ENCODE measurements around the gene CAMP. TPM values are rescaled to one million over a fixed set of nuclear protein-coding genes. Genes with fewer than 3 reads are reported as not detected.
"Not testable (repeated sequence)": the region's sequence is repeated elsewhere in the genome, so short reads cannot be mapped to it uniquely, and the experiment has no call there.

CAMP gene
- polyA plus RNA-seq, 3 donors = 0.51 to 1.7 (median 1.1) TPM

DNA sequence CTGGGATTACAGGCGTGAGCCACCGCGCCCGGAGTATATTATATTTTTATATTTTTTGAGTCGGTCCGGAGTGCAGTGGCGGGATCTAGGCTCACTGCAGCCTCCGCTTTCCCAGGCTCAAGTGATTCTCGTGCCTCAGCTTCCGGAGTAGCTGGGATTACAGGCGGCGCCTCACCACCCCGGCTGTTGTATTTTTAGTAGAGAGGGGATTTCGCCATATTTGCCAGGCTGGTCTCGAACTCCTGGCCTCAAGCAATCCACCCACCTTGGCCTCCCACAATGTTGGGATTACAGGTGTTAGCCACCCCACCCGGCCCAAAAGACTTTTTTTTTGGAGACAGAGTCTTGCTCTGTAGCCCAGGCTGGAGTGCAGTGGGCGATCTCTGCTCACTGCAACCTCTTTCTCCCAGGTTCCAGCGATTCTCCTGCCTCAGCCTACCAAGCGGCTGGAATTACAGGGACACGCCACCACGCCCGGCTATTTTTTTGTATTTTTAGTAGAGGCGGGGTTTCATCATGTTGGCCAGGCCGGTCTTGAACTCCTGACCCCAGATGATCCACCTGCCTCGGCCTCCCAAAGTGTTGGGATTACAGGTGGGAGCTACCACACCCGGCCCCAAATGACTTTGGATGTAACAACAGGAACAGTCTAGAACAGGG is 18.6 kb downstream of the CAMP start:
- DNase-seq (ENCODE audit: extremely low read depth in 1 of 11, low read depth in 9 of 11, low spot score in 4 of 11) = no peak

DNA sequence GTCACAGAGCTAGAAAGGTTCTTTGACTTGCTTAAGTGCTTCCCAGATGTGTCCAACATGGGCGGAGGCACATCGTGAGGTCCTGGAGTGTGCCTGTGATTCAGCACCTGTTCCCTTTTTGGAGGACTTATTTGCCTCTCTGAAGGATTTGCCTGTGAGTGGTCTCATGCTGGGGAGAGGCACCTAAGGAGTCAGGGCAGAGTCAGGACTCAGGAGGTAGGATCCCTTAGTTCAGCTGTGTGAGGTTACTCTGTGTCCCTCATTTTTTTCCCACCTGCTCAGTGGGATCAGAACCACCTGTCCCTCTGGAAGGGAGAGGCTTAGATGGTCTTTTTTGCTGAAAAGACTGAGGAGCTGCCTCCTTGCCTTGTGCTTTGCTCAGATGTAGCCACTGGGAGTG is 20.6 kb downstream of the CAMP start:
- DNase-seq (ENCODE audit: extremely low read depth in 1 of 11, low read depth in 9 of 11, low spot score in 4 of 11) = no peak

DNA sequence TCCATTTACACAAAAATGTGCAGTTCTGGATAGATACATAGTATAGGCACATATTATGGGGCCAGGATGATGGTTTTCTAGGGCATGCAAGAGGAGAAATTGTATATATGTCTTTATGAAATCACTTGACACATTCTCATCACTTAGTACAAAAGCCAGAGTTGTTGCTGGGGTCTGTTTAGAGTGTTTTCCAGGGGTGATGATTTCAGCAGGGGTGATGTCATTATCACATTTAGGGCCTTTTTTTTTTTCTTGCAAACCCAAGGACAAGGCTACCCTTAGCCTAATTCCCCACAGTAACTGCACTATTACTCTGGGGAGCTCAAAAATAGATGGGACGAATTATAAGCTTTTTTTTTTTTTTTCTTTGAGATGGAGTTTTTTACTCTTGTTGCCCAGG is 21.2 kb downstream of the CAMP start:
- no peak for DNase-seq (ENCODE audit: extremely low read depth in 1 of 11, low read depth in 9 of 11, low spot score in 4 of 11)

DNA sequence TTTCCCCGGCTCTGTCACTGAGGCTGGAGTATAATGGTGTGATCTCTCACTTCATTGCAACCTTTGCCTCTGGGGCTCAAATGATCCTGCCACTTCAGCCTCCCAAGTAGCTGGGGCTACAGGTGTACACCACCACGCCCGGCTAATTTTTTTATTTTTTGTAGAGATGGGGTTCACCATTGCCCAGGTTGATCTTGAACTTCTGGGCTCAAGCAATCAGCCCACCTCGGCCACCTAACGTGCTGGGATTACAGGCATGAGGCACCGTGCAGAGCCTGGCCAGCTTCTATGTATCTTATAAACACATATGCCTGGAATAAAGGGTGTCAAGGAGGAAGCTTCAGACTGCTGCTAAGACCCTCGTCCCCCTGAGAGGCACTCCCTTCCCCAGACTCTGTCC is 21.8 kb downstream of the CAMP start:
- DNase-seq (ENCODE audit: extremely low read depth in 1 of 11, low read depth in 9 of 11, low spot score in 4 of 11) = no peak

DNA sequence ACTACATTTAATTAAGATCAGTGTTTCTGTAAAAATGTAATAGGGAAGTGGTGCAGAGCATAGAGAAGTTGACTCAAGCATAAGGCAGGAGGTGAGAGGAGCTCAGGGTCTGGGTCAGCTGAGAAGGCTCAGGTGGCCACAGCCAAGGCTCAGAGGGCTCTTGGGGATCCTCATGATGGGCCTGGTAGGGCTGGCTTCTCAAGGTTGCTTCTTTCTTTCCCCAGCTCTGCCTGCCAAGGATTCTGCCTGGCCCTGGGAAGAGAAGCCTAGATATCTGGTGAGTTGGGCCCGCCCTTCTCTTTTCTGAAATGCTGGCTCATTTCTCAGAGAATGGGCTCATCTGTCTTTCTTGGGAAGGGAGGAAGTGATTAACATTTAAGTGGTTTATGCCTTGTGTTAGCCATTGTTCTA is 24.1 kb downstream of the CAMP start:
- DNase-seq (ENCODE audit: extremely low read depth in 1 of 11, low read depth in 9 of 11, low spot score in 4 of 11) = no peak

DNA sequence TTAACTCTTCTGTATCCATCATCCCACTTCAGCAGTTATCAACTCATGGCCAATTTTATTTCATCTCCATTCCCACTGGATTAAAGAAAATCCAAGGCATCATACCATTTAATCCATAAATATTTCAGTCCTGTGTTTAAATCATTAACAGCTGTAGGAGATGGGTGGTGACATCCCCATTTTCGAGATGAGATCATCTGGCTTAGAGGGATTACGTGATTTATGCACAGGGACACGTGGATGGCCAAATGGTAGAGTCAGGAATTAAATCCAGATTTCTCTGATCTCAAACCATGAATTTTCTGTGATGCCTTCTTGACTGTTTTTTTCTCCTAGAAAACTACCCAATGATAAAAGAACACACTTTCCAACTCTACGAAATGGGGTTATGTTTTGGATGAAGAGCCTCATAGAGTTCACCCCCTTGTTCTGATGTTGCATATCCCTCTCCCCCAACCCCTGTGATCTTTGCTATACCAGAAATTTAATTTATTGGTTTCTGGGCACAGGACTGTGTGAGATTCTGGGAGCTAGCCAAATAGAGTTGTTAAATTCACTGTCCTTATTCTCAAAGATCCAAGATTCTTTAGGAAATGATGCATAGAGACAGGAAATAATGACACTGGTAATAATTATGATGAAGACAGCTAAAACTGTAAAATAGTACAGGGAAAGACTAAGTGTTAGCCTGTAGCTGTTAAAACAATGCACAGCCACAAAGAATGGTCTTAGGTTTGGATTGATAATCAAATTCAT is 25.0 kb downstream of the CAMP start:
- no peak for DNase-seq (ENCODE audit: extremely low read depth in 1 of 11, low read depth in 9 of 11, low spot score in 4 of 11)

DNA sequence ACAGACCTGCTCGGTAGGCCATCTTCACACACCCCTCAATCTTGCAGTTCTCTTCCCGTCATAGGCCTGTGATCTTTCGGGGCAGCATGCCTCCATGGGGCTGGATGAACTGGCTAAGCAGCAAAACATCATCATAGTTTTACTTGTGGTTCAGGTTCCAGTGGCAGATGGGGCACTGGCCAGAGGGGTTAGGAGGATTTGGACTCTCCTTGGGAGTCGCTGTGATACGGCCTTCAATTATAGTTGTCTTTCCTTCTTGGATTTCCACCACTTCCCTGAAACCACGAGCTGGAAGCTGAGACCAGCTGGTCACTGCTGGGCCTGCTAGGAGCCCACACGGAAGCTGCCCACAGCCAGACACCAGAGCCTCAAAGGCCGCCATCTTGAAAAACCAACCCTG is 33.3 kb downstream of the CAMP start:
- no peak for DNase-seq (ENCODE audit: extremely low read depth in 1 of 11, low read depth in 9 of 11, low spot score in 4 of 11)

DNA sequence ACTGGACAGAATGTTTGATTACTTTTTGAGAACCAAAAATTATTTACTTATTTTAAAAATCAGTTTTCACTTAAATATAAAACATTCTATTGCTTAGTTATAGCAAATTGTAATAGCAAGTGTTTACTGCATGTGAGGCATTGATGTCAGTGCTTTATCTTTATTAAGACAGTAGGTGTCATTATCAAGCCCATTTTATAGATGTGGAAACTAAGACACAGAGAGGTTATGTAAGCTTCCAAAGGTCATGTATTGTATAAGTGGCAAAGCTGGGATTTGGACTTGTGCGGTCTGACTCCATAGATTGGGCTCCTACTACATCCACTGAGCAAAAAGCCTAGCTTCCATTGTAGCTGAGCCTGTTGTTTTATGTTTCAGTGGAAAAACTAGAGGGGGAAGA is 35.2 kb downstream of the CAMP start:
- DNase-seq (ENCODE audit: extremely low read depth in 1 of 11, low read depth in 9 of 11, low spot score in 4 of 11) = no peak

DNA sequence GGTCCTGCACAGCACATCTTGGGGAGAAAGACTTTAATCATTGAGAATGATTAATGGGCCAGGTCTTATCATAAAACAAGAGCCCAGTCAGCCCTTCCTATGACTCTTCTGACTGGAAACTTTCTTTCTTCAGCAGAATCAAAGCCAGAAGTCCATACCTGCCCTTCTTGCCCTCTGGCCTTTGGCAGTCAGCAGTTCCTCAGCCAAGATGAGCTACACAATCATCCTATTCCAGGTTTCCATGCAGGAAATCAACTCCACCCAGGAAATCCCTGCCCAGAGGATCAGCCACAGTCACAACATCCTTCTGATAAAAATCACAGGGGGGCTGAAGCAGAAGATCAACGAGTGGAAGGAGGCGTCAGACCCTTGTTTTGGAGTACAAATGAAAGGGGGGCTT is 44.5 kb downstream of the CAMP start:
- no peak for DNase-seq (ENCODE audit: extremely low read depth in 1 of 11, low read depth in 9 of 11, low spot score in 4 of 11)

DNA sequence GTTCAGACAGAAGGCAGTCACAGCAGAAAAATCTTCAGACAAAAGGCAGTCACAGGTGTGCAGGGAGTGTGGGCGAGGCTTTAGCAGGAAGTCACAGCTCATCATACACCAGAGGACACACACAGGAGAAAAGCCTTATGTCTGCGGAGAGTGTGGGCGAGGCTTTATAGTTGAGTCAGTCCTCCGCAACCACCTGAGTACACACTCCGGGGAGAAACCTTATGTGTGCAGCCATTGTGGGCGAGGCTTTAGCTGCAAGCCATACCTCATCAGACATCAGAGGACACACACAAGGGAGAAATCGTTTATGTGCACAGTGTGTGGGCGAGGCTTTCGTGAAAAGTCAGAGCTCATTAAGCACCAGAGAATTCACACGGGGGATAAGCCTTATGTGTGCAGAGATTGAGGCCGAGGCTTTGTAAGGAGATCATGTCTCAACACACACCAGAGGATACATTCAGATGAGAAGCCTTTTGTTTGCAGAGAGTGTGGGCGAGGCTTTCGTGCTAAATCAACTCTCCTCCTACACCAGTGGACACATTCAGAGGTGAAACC is 45.2 kb downstream of the CAMP start:
- peak in 2 of 11 donors; percentile 28 to 36 for DNase-seq (ENCODE audit: extremely low read depth in 1 of 11, low read depth in 9 of 11, low spot score in 4 of 11)

DNA sequence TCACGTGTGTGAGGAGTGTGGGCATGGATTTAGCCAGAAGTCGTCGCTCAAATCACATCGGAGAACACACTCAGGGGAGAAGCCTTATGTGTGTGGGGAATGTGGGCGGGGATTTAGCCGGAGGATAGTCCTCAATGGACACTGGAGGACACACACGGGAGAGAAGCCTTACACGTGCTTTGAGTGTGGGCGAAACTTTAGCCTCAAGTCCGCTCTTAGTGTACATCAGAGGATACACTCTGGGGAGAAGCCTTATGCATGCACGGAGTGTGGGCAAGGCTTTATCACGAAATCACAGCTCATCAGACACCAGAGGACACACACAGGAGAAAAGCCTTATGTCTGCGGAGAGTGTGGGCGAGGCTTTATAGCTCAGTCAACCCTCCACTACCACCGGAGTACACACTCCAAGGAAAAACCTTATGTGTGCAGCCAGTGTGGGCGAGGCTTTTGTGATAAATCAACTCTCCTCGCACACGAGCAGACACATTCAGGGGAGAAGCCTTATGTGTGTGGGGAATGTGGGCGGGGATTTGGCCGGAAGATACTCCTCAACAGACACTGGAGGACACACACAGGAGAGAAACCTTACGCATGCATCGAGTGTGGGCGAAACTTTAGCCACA is 45.8 kb downstream of the CAMP start:
- peak in 1 of 11 donors; percentile 25 for DNase-seq (ENCODE audit: extremely low read depth in 1 of 11, low read depth in 9 of 11, low spot score in 4 of 11)

DNA sequence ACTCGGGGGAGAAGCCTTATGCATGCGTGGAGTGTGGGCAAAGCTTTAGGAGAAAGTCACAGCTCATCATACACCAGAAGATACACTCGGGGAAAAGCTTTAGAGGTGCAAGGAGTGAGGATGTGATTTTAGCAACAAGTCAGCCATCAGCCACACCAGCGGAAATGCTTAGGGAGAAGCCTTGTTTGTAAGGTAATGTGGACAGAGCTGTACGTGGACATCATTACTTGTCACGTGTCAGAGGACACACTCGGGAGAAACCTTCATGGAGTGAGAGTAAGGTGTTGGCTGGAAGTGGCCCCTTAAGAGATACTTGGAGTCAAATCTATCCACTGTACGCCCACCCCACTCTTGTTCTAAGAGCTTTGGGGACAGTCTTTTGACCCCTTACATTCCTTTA is 46.3 kb downstream of the CAMP start:
- no peak for DNase-seq (ENCODE audit: extremely low read depth in 1 of 11, low read depth in 9 of 11, low spot score in 4 of 11)

DNA sequence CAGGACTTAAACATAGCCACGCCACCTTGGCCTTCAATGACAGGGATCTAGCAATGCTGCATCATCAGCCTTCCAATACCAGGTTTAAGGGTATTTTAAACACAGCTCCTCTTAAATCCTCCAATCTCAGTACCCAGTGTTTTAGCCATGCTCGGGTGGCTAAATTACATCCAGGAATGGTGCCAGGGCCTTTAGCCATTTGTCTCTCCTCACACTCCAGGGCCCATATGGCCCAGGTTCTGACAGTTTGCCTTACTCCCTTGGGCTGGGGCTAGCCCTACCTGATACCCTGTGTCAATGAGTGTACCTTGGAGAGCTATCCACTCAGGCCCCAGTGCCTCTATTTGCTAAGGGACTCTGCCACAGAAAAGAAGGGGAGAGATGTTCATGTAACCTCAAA is 47.0 kb downstream of the CAMP start:
- DNase-seq (ENCODE audit: extremely low read depth in 1 of 11, low read depth in 9 of 11, low spot score in 4 of 11) = no peak

DNA sequence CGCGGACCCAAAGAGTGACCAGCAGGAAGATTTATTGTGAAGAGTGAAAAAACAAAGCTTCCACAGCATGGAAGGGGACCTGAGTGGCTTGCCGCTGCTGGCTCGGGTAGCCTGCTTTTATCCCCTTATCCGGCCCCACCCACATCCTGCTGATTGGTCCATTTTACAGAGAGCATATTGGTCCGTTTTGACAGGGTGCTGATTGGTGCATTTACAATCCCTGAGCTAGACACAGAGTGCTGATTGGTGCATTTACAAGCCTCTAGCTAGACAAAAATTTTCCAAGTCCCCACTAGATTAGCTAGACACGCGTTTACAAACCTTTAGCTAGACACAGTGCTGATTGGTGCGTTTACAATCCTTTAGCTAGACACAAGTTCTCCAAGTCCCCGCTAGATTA is 47.9 kb downstream of the CAMP start:
- not testable (repeated sequence) for DNase-seq (ENCODE audit: extremely low read depth in 1 of 11, low read depth in 9 of 11, low spot score in 4 of 11)

DNA sequence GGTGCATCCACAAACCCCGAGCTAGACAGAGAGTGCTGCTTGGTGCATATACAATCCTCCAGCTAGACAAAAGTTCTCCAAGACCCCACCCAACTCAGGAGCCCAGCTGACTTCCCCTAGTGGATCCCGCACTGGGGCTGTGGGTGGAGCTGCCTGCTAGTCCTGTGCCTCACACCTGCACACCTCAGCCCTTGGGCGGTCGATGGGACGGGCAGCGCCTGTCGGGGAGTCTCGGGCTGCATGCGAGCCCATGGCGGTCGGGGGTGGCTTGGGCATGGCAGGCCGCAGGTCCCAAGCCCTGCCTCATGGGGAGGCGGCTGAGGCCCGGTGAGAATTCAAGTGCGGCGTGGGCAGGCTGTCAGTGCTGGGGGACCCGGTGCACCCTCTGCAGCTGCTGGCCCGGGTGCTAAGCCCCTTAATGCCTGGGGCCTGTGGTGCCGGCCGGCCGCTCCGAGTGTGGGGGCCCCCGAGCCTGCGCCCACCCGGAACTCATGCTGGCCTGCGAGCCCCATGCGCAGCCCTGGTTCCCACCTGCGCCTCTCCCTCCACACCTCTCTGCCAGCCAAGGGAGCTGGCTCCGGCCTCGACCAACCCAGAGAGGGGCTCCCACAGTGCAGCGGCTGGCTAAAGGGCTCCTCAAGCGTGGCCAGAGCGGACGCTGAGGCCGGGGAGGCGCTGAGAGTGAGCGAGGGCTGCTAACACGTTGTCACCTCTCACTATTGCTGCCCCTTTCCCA is 48.6 kb downstream of the CAMP start:
- DNase-seq (ENCODE audit: extremely low read depth in 1 of 11, low read depth in 9 of 11, low spot score in 4 of 11) = no peak

DNA sequence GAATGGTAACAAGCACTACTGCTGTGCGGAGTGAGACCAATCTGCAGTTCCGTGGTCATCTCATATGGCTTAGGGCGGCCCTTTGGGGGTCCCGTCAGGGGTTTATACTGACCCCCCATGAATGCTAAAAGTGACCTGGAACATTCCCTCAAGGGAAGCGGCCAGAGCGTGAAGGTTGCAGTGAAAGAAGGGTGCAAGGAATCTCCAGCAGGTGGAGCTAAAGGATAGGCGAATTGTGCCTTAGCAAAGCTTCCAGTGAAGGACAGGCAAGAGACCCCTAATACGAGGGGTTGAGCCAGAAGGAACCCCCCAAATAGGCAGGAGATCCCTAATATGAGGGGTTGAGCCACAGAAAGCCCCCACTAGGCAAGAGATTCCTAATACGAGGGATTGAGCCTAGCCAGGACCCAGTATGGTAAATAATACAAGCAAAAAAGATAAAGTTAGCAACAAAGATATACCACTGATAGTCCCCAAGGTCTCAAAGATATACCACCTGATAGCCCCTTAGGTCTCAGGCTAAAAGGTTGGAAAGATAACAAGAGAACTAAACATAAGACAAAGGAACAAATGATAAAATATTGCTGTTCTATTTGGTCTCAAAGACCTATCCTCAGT is 50.4 kb downstream of the CAMP start:
- DNase-seq (ENCODE audit: extremely low read depth in 1 of 11, low read depth in 9 of 11, low spot score in 4 of 11) = peak in 8 of 11 donors; percentile 52 to 67 (median 56)

DNA sequence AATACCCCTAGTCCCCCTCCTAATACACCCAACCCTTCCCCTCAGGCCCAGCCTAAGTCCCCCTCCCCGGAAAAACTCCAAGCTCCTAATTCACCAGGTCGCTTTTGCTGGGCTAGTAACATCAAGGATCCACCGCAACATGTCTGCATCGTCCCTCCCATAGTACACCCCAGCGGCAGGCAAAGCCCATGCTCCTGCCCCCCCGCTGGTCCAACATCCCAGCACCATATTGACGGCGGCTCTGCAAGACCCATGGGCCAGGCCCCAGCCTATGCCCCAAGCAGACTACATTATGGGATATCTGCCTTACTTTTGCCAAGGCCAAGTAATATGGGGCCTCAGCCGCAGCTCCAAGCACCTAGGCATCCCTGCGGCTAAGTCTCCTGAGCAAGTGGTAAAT is 51.2 kb downstream of the CAMP start:
- DNase-seq (ENCODE audit: extremely low read depth in 1 of 11, low read depth in 9 of 11, low spot score in 4 of 11) = no peak

Data from renal cortex interstitium (tissue), 11 donors.